GM12878 (cell line): Measurements from ENCODE around the gene PCSK1. TPM values are rescaled to one million over a fixed set of nuclear protein-coding genes. Genes with fewer than 3 reads are reported as not detected.

Source experiments
- ATAC-seq: fragments of 200-7000 bp; cut with Tn5 transposase; 3 replicates; pipeline ENCODE4 v1.9.1; 2020; ENCODE audit warnings: mild to moderate bottlenecking, moderate library complexity
- BruUV-seq: library from RNA; stranded (reverse); fragments of 400-500 nt; replicated peaks from 2 replicates; lab custom pipeline; 2021; lab: Mats Ljungman, UMichigan
- CTCF ChIA-PET: fragments of 300-600 bp; sonication (Branson Sonifier 250); formaldehyde crosslinking; extraction: SDS; loops from one replicate; lab custom pipeline; 2021; ENCODE audit warnings: inconsistent platforms; lab: Yijun Ruan, JAX
- POLR2A ChIA-PET: fragments of 350-600 bp; formaldehyde crosslinking; extraction: SDS; loops from one replicate; lab custom pipeline; 2021; ENCODE audit warnings: inconsistent platforms; lab: Charles Lee
- RAD21 ChIA-PET: fragments of 300-600 bp; sonication (Branson Sonifier 250); formaldehyde crosslinking; loops from one replicate; lab custom pipeline; 2023; ENCODE audit warnings: antibody characterized with exemption; ENCODE audit not compliant: unreplicated experiment; lab: Charles Lee
- SMC1A ChIA-PET: fragments of 300-600 bp; sonication (Branson Sonifier 250); formaldehyde crosslinking; loops from one replicate; lab custom pipeline; 2023; ENCODE audit not compliant: unreplicated experiment, uncharacterized antibody; lab: Charles Lee
- DNase-seq: peaks from one replicate; pipeline ENCODE4 v3.0.0-alpha.2; 2011; ENCODE audit warnings: low read depth, low spot score
- FAIRE-seq: peaks from 3 replicates; lab custom pipeline; 2011; peaks lifted over from hg19 to GRCh38; lab: Jason Lieb, UNC
- H2AFZ ChIP-seq: 2 replicates; pipeline ENCODE4 v1.6.0; 2011; ENCODE audit warnings: low read depth, low read length, control low read depth; ENCODE audit not compliant: control insufficient read depth
- H3K27ac ChIP-seq: 2 replicates; pipeline ENCODE4 v1.5.1; 2011; ENCODE audit warnings: control low read depth; ENCODE audit not compliant: control insufficient read depth, insufficient read depth
- H3K27me3 ChIP-seq, 2 experiments: replicated peaks in 1 of 2; 2 replicates each; pipeline versions ENCODE4 v1.6.0 to v1.6.1; 2011; ENCODE audit warnings: low read length in 1 of 2; ENCODE audit not compliant: control insufficient read depth in 2 of 2, insufficient read depth in 2 of 2
- H3K36me3 ChIP-seq, 2 experiments: 2 replicates each; pipeline ENCODE4 v1.5.1; 2011; ENCODE audit warnings: low read length in 1 of 2; ENCODE audit not compliant: control insufficient read depth in 2 of 2, insufficient read depth in 2 of 2
- H3K4me1 ChIP-seq: 2 replicates; pipeline ENCODE4 v1.6.1; 2011; ENCODE audit warnings: mild to moderate bottlenecking, low read length, moderate library complexity, mixed read lengths; ENCODE audit not compliant: control insufficient read depth, insufficient read depth
- H3K4me2 ChIP-seq: 2 replicates; pipeline ENCODE4 v1.6.0; 2011; ENCODE audit warnings: control low read depth; ENCODE audit not compliant: control insufficient read depth, insufficient read depth
- H3K4me3 ChIP-seq: fragments of 200-600 bp; sonication (generic); 2 replicates; pipeline ENCODE4 v1.5.1; 2016
- H3K79me2 ChIP-seq: 2 replicates; pipeline ENCODE4 v1.6.0; 2011; ENCODE audit warnings: low read length; ENCODE audit not compliant: control insufficient read depth, insufficient read depth
- H3K9ac ChIP-seq: 2 replicates; pipeline ENCODE4 v1.8.0; 2011; ENCODE audit warnings: low read length, control low read depth, mixed read lengths; ENCODE audit not compliant: control insufficient read depth, insufficient read depth
- H3K9me3 ChIP-seq: replicated peaks from 3 replicates; pipeline ENCODE4 v1.5.1; 2011; ENCODE audit warnings: mild to moderate bottlenecking, low read length; ENCODE audit not compliant: control insufficient read depth, insufficient read depth
- H4K20me1 ChIP-seq: 2 replicates; pipeline ENCODE4 v1.6.0; 2011; ENCODE audit not compliant: control insufficient read depth, insufficient read depth
- ATF3 ChIP-seq: IDR thresholded peaks from 2 replicates; pipeline ENCODE4 v1.6.1; 2011; ENCODE audit warnings: low read depth, mild to moderate bottlenecking, low read length, moderate library complexity, borderline replicate concordance; ENCODE audit errors: extremely low read depth
- CBFB ChIP-seq: IDR thresholded peaks from 2 replicates; pipeline ENCODE4 v1.6.1; 2016; ENCODE audit warnings: antibody characterized with exemption, low read depth
- IRF3 ChIP-seq: fragments of 450-650 bp; IDR thresholded peaks from 2 replicates; pipeline ENCODE4 v1.6.1; 2014; ENCODE audit warnings: mild to moderate bottlenecking
- MYB ChIP-seq: fragments of 150-350 bp; IDR thresholded peaks from 2 replicates; pipeline ENCODE4 v1.6.1; 2014; ENCODE audit warnings: mild to moderate bottlenecking, low read depth, low read length, borderline replicate concordance
- PBX3 ChIP-seq: IDR thresholded peaks from 2 replicates; pipeline ENCODE4 v1.6.1; 2011; ENCODE audit warnings: mild to moderate bottlenecking, low read depth, low read length, moderate library complexity; ENCODE audit not compliant: insufficient replicate concordance
- RELA ChIP-seq: fragments of 450-650 bp; IDR thresholded peaks from 2 replicates; pipeline ENCODE4 v1.8.0; 2014; ENCODE audit warnings: borderline replicate concordance; ENCODE audit not compliant: partially characterized antibody
- SMAD5 ChIP-seq: IDR thresholded peaks from 2 replicates; pipeline ENCODE4 v1.6.1; 2016; ENCODE audit warnings: antibody characterized with exemption, low read depth
- ZSCAN29 ChIP-seq: fragments of 450-650 bp; IDR thresholded peaks from 2 replicates; pipeline ENCODE4 v1.6.1; 2017; ENCODE audit warnings: mild to moderate bottlenecking, moderate library complexity
- in situ Hi-C: fragments of 300-500 bp; cut with MboI; formaldehyde crosslinking; loops from 9 replicates; pipeline ENCODE4 v1.14.3; 2018; ENCODE audit warnings: mixed read lengths
- intact Hi-C: fragments of 100-400 bp; cut with micrococcal nuclease; formaldehyde crosslinking; loops from one replicate; pipeline ENCODE4 v1.14.2; 2022; ENCODE audit not compliant: unreplicated experiment
- polyA plus RNA-seq, 11 experiments: library from polyadenylated mRNA; depleted of rRNA in 4 of 11; unstranded in 6 of 11; stranded (reverse) in 5 of 11; fragments of >200 nt; fragmentation: Nextera tagmentation in 4 of 11; fragmentation: Illumina TruSeq in 1 of 11; extraction: Ambion mirVana in 4 of 11; extraction: Trizol in 1 of 11; gene quantifications; 1 replicate in 1 of 11; 2 replicates in 10 of 11; pipeline versions ENCODE4 v1.2.1 to v1.2.3, GENCODE V29; 2011 to 2016; ENCODE audit warnings: inconsistent platforms in 2 of 11, missing spikeins in 2 of 11, low read depth in 1 of 11
- total RNA-seq, 4 experiments: library from RNA; depleted of rRNA in 3 of 4; stranded (reverse); fragments of >200 nt in 3 of 4; fragmentation: Illumina TruSeq in 1 of 4; extraction: Trizol in 1 of 4; gene quantifications; 2 replicates each; pipeline versions ENCODE4 v1.2.1 to v1.2.3, GENCODE V29; 2013 to 2021

Gene PCSK1
- total and polyA plus RNA-seq, 10 of the 15 experiments (the other 5 are each of a cell fraction or from before 2014, with no cell fraction given), result 0.03 to 0.24 (median 0.07) TPM; not detected in 4

DNA sequence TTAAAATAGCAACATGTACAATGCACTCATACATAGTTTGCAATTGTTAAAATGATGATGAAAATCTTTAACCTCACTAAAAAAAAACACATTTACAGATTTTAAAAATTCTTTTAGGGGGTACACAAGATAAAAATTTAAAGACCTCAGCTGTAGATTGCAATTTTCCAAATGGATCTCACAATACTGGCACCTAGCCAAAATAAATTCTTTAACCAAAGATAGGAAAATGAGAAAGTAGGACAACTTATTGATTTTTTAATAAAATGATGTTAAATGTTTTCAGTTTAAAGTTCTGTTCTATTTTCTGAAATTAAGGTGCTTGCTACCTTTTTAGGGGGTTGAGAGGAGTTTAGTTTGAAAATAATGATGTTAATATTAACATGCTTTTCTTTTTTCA lies 90.0 kb downstream of the PCSK1 start:
- H3K27ac ChIP-seq, result no peak overlapping the region
- H3K4me1 ChIP-seq, result peaks cover 7% of the 10 kb centered on the region
- no peak overlapping the region for H3K4me2 ChIP-seq
- RAD21 ChIA-PET, result interaction anchor here (0.8 to 10.9 kb wide), 7 partner anchors 97 to 485 kb away, joined by 3 to 182 read pairs (median 5); no protein-coding TSS in a partner anchor
- H3K4me3 ChIP-seq, result no peak overlapping the region
- CTCF ChIA-PET, result interaction anchor here (0.7 to 14.8 kb wide), 12 partner anchors 10 to 562 kb away, joined by 3 to 360 read pairs (median 4); no protein-coding TSS in a partner anchor
- BruUV-seq, result no TSS peak
- ATAC-seq, result no peak
- no peaks in the 10 kb centered on the region for H3K36me3 ChIP-seq
- intact Hi-C loops, result loop anchor here (10.0 kb wide), 2 partner anchors 342 to 372 kb away; no protein-coding TSS in a partner anchor
- H3K79me2 ChIP-seq, result no peaks in the 10 kb centered on the region
- in situ Hi-C loops, result loop anchor here (10.0 kb wide), 1 partner anchor 352 kb away; no protein-coding TSS in a partner anchor
- H4K20me1 ChIP-seq, result no peaks in the 10 kb centered on the region
- no peaks in the 10 kb centered on the region for H3K9me3 ChIP-seq
- no peak for DNase-seq
- no peak for TF ChIP-seq PBX3
- no peak for TF ChIP-seq RELA
- TF ChIP-seq SMAD5, result no peak
- TF ChIP-seq MYB, result no peak
- no peak for TF ChIP-seq IRF3
- TF ChIP-seq ATF3, result no peak
- no peak for TF ChIP-seq CBFB
- no peak for TF ChIP-seq ZSCAN29
- no peak overlapping the region for H3K9ac ChIP-seq
- no peaks in the 10 kb centered on the region for H3K27me3 ChIP-seq
- no peak for FAIRE-seq
- POLR2A ChIA-PET, result interaction anchor here (1.6 kb wide), 1 partner anchor 259 kb away, joined by 4 read pairs; no protein-coding TSS in a partner anchor
- SMC1A ChIA-PET, result interaction anchor here (0.8 to 11.7 kb wide), 8 partner anchors 97 to 487 kb away, joined by 3 to 289 read pairs (median 5); no protein-coding TSS in a partner anchor
- H2AFZ ChIP-seq, result no peak overlapping the region
